ENCODE data around the gene SNAPC5. TPM values are rescaled to one million over a fixed set of nuclear protein-coding genes. Genes with fewer than 3 reads are reported as not detected.
"Not testable (repeated sequence)": the region's sequence is repeated elsewhere in the genome, so short reads cannot be mapped to it uniquely, and the experiment has no call there.

SNAPC5 gene
- total RNA-seq, 2 experiments from 2014 or later, result 32.4 to 33.7 TPM

- no peak for ATAC-seq (ENCODE audit: low read depth)
- Mint-ChIP-seq H3K27ac (no peak overlapping the region), H3K4me3 (no peak overlapping the region), H3K4me1 (peaks cover 18% of the 10 kb centered on the region), H3K36me3 (peaks cover 57% of the 10 kb centered on the region), H3K27me3 (no peaks in the 10 kb centered on the region), H3K9me3 (no peaks in the 10 kb centered on the region)
- POLR2A ChIA-PET, result interaction anchor here (0.7 kb wide), 1 partner anchor 49 kb away, joined by 6 read pairs; no protein-coding TSS in a partner anchor
- no peak for DNase-seq
These were observed 34.9 kb downstream of the SNAPC5 start for GRCh38 chr15:66462627-66463026.

DNA sequence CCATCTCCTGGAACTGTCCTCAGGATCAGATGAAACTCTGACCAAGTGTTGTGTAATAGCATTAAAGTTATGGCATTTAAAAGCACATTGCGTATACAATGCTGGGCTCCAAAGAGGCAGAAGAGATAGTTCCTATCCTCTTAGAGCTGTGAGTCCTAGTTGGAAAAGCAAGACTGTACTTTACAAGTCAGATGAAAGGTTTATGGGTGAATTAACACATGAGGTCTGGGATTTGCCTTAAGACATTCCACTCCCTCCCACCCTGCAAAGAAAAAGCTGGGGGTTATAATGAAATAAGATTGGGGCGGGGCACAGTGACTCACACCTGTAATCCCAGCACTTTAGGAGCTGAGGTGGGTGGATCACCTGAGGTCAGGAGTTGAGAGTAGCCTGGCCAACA lies 35.6 kb downstream of the SNAPC5 start:
- Mint-ChIP-seq H3K9me3 (no peaks in the 10 kb centered on the region), H3K27me3 (no peaks in the 10 kb centered on the region), H3K36me3 (peaks cover 53% of the 10 kb centered on the region), H3K27ac (no peak overlapping the region), H3K4me1 (peaks cover 16% of the 10 kb centered on the region), H3K4me3 (no peak overlapping the region)
- POLR2A ChIA-PET, result no interaction called here
- DNase-seq (no peak), ATAC-seq (ENCODE audit: low read depth) (no peak)

GRCh38 chr15:66461294-66461693 lies 36.3 kb downstream of the SNAPC5 start:
- not testable (repeated sequence) for H3K9me3 Mint-ChIP-seq; DNase-seq; ATAC-seq (ENCODE audit: low read depth); H3K4me3 Mint-ChIP-seq; H3K27me3 Mint-ChIP-seq; H3K27ac Mint-ChIP-seq
- Mint-ChIP-seq H3K4me1 (peaks cover 13% of the 10 kb centered on the region), H3K36me3 (peaks cover 49% of the 10 kb centered on the region)
- POLR2A ChIA-PET, result interaction anchor here (1.2 kb wide), 1 partner anchor 11 kb away, joined by 5 read pairs; no protein-coding TSS in a partner anchor

GRCh38 chr15:66459818-66460615 lies 37.5 kb downstream of the SNAPC5 start:
- DNase-seq, result no peak
- Mint-ChIP-seq H3K9me3 (no peaks in the 10 kb centered on the region), H3K4me1 (peaks cover 13% of the 10 kb centered on the region), H3K27ac (peak overlapping the region; percentile 50), H3K27me3 (no peaks in the 10 kb centered on the region), H3K4me3 (no peak overlapping the region), H3K36me3 (peaks cover 38% of the 10 kb centered on the region)
- no peak for ATAC-seq (ENCODE audit: low read depth)
- POLR2A ChIA-PET, result no interaction called here

DNA sequence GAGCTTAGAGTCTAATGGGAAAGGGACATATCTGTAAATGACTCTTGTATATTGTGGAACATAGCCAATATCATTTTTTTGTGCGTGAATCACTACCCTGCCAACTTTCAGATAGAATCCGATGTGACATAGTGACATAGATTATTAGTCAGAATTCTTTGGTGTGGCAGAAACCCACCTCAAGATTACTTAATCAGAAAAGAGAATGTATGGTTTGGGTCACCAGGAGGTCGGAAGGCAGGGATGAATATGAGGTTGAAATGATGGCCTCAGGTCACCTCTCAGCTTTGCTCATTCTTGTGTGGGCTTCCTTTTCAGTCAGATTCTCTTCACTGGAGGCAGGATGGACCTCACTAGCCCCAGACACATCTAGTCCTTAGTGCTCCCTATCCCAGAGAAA lies 41.4 kb downstream of the SNAPC5 start:
- no peak overlapping the region for H3K27ac Mint-ChIP-seq

DNA sequence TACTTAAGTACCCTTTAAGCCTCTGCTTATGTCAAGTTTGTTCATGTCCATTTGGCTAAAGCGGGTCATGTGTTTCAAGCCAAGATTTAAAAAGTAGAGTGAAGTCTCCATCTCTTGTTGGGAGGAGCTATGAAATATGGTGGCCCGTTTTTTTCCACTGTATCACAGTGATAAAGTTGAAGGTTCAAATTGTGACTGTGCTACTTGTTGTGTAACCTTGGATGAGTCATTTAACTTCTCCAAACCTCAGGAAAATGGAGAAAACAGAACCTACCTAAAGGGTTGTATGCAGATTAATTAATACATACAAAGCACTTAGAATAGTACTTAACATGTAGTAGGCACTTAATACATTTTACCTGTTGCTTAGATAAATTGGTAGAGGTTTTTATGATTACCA lies 43.4 kb downstream of the SNAPC5 start:
- H3K4me3 Mint-ChIP-seq, result no peak overlapping the region
- POLR2A ChIA-PET, result no interaction called here
- DNase-seq, result no peak
- ATAC-seq (ENCODE audit: low read depth), result no peak
- peaks cover 19% of the 10 kb centered on the region for H3K36me3 Mint-ChIP-seq
- H3K27ac Mint-ChIP-seq, result peak overlapping the region; percentile 6
- H3K4me1 Mint-ChIP-seq, result peaks cover 5% of the 10 kb centered on the region
- no peaks in the 10 kb centered on the region for H3K9me3 Mint-ChIP-seq
- H3K27me3 Mint-ChIP-seq, result no peaks in the 10 kb centered on the region

More for the DNA sequence above, 41.4 kb downstream of the SNAPC5 start:
- Mint-ChIP-seq H3K4me1 (peaks cover 15% of the 10 kb centered on the region), H3K4me3 (no peak overlapping the region), H3K27me3 (no peaks in the 10 kb centered on the region), H3K9me3 (no peaks in the 10 kb centered on the region), H3K36me3 (peaks cover 22% of the 10 kb centered on the region)
- ATAC-seq (ENCODE audit: low read depth), result no peak
- DNase-seq, result no peak
- POLR2A ChIA-PET, result no interaction called here

- Mint-ChIP-seq H3K27ac (no peak overlapping the region), H3K36me3 (peaks cover 21% of the 10 kb centered on the region), H3K27me3 (no peaks in the 10 kb centered on the region), H3K4me1 (peaks cover 4% of the 10 kb centered on the region), H3K9me3 (peaks cover 2% of the 10 kb centered on the region), H3K4me3 (no peak overlapping the region)
- DNase-seq (no peak), ATAC-seq (ENCODE audit: low read depth) (no peak)
- POLR2A ChIA-PET, result no interaction called here
These were observed 44.5 kb downstream of the SNAPC5 start for GRCh38 chr15:66452971-66453580.

DNA sequence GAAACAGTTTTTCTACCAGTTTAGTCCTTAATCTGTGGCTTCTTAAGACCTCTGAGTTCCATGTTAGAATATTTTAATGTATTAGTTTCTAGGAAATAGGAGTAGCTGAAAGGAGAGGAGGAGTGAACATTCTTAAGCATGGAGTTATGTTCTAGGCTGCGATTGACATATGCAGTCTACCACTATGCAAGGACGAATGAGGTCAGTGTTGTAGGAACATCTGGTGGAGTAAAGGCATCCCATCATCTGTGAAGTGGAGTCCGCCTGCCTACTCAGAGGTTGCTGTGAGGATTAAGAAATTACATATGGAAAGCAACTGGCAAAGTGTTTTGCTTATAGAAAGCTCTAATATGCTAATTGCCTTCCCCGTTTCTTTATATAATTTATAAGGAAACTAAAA lies 45.1 kb downstream of the SNAPC5 start:
- no peak for DNase-seq
- Mint-ChIP-seq H3K9me3 (peaks cover 3% of the 10 kb centered on the region), H3K4me3 (no peak overlapping the region), H3K36me3 (peaks cover 26% of the 10 kb centered on the region), H3K27me3 (no peaks in the 10 kb centered on the region), H3K27ac (no peak overlapping the region), H3K4me1 (peaks cover 4% of the 10 kb centered on the region)
- ATAC-seq (ENCODE audit: low read depth), result no peak
- POLR2A ChIA-PET, result no interaction called here

Small RNAs within 50 kb of the gene (microRNA-seq; reads per million reads assigned to microRNA genes)
- gene MIR4512, result not detected

Other genes starting within 250 kb of the SNAPC5 start
- gene MEGF11, start 244.0 kb downstream of the SNAPC5 start, total RNA-seq, result not detected
- gene DIS3L, start 204.2 kb downstream of the SNAPC5 start, total RNA-seq, result 10 to 100 TPM; 27.2 to 27.8 TPM
- 10 to 100 TPM; 29.5 to 31.3 TPM for gene TIPIN, start 141.1 kb downstream of the SNAPC5 start, total RNA-seq
- 10 to 100 TPM; 95.0 to 96.5 TPM for gene MAP2K1, start 110.8 kb downstream of the SNAPC5 start, total RNA-seq
- 1,000 to 10,000 TPM; 2,522 to 2,542 TPM for gene RPL4, start 7.1 kb upstream of the SNAPC5 start, total RNA-seq
- gene ZWILCH, start 7.6 kb upstream of the SNAPC5 start, total RNA-seq, result 10 to 100 TPM; 28.1 to 28.7 TPM
- gene LCTL, start 68.2 kb upstream of the SNAPC5 start, total RNA-seq, result not detected
- under 1 TPM; 0.91 to 0.94 TPM for gene SMAD6, start 204.5 kb upstream of the SNAPC5 start, total RNA-seq

All from activated naive CD8-positive, alpha-beta T cell treated with anti-CD3 and anti-CD28 coated beads, Interleukin-2, amount 10 ng/mL, durations not matched to agents 7 days and 5 days (primary cell).